RWPE2 (cell line): ENCODE results near the gene PHC2.
A peak's percentile ranks its signal among the peaks of the same experiment; 100 is the strongest.
"Not testable (repeated sequence)": the region's sequence is repeated elsewhere in the genome, so short reads cannot be mapped to it uniquely, and the experiment has no call there.

Experiments
- ATAC-seq: fragments of 200-7000 bp; cut with Tn5 transposase; 3 replicates; pipeline ENCODE4 v1.9.1; 2021; ENCODE audit warnings: low read depth
- DNase-seq: peaks from one replicate; pipeline ENCODE4 v3.0.0-alpha.2; 2020; ENCODE audit warnings: low spot score
- H3K27ac ChIP-seq: fragments of 450-650 bp; 2 replicates; pipeline ENCODE4 v1.5.1; 2017; ENCODE audit warnings: mild to moderate bottlenecking; ENCODE audit not compliant: poor library complexity, severe bottlenecking
- H3K27me3 ChIP-seq: fragments of 250-450 bp; sonication (Bioruptor Pico); 2 replicates; pipeline ENCODE4 v1.5.1; 2021; ENCODE audit warnings: mild to moderate bottlenecking, moderate library complexity; ENCODE audit not compliant: insufficient read depth, poor library complexity, severe bottlenecking
- H3K36me3 ChIP-seq: fragments of 250-450 bp; sonication (Bioruptor Pico); 2 replicates; pipeline ENCODE4 v1.5.1; 2020; ENCODE audit warnings: low read depth, mild to moderate bottlenecking, moderate library complexity
- H3K4me1 ChIP-seq: fragments of 250-450 bp; sonication (Bioruptor Pico); 2 replicates; pipeline ENCODE4 v1.5.1; 2021; ENCODE audit warnings: mild to moderate bottlenecking, moderate library complexity; ENCODE audit not compliant: insufficient read depth, poor library complexity, severe bottlenecking
- H3K4me3 ChIP-seq: fragments of 250-450 bp; sonication (Bioruptor Pico); 2 replicates; pipeline ENCODE4 v1.5.1; 2021; ENCODE audit warnings: mild to moderate bottlenecking, moderate library complexity; ENCODE audit not compliant: severe bottlenecking
- H3K9me3 ChIP-seq: fragments of 250-450 bp; sonication (Bioruptor Pico); 2 replicates; pipeline ENCODE4 v1.5.1; 2021; ENCODE audit warnings: mild to moderate bottlenecking, moderate library complexity; ENCODE audit not compliant: severe bottlenecking
- TF ChIP-seq, protein P1 (sequence below): fragments of 450-650 bp; IDR thresholded peaks from one replicate; pipeline ENCODE4 v1.5.1; 2017; ENCODE audit warnings: mild to moderate bottlenecking, moderate library complexity; ENCODE audit not compliant: poor library complexity, severe bottlenecking

Gene PHC2

DNA sequence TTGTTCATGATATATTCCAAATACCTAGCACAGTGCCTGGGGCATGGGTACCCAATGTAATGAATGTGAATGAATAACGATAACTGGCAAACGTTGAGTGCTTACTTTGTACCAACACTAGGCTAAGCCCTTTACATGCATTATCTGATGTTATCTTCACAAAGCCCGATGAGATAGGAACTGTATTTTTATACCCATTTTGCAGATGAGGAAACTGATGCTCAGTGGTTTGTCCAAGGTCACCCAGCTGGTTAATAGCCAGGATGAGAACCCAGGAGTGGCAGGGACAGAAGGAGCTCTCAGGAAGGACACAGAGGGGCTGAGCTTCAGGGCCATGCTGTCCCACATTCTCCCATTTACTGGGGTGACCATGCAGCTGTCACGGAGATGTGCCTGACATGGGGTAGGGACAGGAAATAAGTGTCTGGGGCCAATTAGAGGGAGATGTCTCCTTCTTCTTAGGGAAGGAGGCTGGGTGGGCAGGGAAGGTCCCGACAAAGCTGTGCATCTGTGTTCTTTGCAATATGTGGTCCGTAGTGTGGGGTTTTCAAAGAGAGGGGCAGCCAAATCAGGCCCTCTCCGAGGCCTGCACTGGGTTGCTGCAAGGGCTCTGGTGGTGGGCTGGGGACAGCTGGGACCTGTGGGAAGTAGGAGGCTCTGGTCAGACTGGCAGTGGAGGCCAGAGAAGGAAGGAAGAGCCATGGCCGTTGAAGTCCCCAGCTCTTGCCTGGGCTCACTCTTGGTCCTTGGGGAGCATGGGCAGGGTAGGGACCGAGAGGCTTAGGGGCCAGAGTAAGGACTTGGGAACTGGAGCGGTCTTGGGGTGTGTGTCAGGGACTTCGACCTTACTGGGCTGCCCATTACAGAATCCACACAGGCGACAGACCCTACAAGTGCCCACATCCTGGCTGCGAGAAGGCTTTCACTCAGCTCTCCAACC is 136.6 kb downstream of the PHC2 start:
- no peaks in the 10 kb centered on the region for H3K4me1 ChIP-seq
- H3K27ac ChIP-seq: no peak overlapping the region
- ATAC-seq: no peak
- no peaks in the 10 kb centered on the region for H3K9me3 ChIP-seq
- no peaks in the 10 kb centered on the region for H3K27me3 ChIP-seq
- TF ChIP-seq, protein P1, sequence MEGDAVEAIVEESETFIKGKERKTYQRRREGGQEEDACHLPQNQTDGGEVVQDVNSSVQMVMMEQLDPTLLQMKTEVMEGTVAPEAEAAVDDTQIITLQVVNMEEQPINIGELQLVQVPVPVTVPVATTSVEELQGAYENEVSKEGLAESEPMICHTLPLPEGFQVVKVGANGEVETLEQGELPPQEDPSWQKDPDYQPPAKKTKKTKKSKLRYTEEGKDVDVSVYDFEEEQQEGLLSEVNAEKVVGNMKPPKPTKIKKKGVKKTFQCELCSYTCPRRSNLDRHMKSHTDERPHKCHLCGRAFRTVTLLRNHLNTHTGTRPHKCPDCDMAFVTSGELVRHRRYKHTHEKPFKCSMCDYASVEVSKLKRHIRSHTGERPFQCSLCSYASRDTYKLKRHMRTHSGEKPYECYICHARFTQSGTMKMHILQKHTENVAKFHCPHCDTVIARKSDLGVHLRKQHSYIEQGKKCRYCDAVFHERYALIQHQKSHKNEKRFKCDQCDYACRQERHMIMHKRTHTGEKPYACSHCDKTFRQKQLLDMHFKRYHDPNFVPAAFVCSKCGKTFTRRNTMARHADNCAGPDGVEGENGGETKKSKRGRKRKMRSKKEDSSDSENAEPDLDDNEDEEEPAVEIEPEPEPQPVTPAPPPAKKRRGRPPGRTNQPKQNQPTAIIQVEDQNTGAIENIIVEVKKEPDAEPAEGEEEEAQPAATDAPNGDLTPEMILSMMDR: no peak
- peak; percentile 36 for DNase-seq
- peaks cover 18% of the 10 kb centered on the region for H3K36me3 ChIP-seq
- no peak overlapping the region for H3K4me3 ChIP-seq

DNA sequence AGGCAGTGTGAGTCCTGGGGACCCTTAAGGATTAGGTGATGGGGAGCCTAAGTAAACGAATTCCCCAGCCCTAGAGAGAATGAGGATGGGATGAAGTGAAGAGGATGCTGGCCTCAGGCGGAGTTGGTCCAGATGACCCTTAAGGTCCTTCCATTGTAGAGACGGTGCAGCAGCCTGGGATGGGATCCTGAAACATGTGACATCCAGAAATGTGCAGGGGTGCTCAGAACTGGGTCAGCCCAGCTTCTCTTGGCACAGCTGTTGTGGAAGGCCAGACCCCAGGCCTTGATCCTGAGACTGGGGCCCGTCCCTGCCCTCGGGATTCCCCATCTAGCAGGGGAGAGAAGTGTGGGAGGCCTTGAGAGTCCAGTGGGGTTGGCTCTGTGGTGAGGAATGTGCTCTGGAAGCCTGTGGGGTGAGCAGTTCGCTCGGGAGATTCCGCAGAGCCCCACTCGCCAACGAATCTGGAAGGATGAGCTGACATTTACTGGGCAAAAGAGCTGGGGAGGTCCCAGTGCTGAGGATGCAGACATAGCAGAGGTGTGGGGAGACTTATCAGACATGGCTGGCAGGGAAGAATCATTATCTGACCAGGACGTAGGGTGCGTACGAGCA is 138.1 kb downstream of the PHC2 start:
- peak; percentile 36 for DNase-seq
- no peaks in the 10 kb centered on the region for H3K27me3 ChIP-seq
- no peaks in the 10 kb centered on the region for H3K9me3 ChIP-seq
- H3K36me3 ChIP-seq: peaks cover 13% of the 10 kb centered on the region
- H3K27ac ChIP-seq: no peak overlapping the region
- TF ChIP-seq, protein P1: no peak
- ATAC-seq: no peak
- no peaks in the 10 kb centered on the region for H3K4me1 ChIP-seq
- no peak overlapping the region for H3K4me3 ChIP-seq

DNA sequence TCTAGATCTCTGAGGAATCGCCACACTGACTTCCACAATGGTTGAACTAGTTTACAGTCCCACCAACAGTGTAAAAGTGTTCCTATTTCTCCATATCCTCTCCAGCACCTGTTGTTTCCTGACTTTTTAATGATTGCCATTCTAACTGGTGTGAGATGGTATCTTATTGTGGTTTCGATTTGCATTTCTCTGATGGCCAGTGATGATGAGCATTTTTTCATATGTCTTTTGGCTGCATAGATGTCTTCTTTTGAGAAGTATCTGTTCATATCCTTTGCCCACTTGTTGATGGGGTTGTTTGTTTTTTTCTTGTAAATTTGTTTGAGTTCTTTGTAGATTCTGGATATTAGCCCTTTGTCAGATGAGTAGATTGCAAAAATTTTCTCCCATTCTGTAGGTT is 140.3 kb downstream of the PHC2 start:
- H3K9me3 ChIP-seq, H3K4me3 ChIP-seq, H3K4me1 ChIP-seq, ATAC-seq, H3K27ac ChIP-seq, DNase-seq, H3K27me3 ChIP-seq, H3K36me3 ChIP-seq: not testable (repeated sequence)

DNA sequence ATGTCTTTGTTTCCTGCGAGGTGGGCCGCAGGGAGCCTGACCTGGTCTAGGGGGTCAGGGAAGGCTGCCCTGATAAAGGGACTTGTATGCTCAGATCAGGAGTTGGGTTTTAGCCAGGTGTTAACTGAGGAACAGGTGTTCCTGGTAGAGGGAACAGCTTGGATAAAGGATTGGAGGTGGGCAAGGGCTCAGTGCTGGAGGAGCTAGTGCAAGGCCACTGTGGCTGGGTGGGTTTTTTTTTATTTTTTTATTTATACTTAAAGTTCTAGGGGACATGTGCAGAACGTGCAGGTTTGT is 141.1 kb downstream of the PHC2 start:
- ATAC-seq: no peak
- DNase-seq: no peak
- H3K36me3 ChIP-seq: 0 out of 2 replicates have a peak, but pooled peaks cover 8% of the 10 kb centered on the region

DNA sequence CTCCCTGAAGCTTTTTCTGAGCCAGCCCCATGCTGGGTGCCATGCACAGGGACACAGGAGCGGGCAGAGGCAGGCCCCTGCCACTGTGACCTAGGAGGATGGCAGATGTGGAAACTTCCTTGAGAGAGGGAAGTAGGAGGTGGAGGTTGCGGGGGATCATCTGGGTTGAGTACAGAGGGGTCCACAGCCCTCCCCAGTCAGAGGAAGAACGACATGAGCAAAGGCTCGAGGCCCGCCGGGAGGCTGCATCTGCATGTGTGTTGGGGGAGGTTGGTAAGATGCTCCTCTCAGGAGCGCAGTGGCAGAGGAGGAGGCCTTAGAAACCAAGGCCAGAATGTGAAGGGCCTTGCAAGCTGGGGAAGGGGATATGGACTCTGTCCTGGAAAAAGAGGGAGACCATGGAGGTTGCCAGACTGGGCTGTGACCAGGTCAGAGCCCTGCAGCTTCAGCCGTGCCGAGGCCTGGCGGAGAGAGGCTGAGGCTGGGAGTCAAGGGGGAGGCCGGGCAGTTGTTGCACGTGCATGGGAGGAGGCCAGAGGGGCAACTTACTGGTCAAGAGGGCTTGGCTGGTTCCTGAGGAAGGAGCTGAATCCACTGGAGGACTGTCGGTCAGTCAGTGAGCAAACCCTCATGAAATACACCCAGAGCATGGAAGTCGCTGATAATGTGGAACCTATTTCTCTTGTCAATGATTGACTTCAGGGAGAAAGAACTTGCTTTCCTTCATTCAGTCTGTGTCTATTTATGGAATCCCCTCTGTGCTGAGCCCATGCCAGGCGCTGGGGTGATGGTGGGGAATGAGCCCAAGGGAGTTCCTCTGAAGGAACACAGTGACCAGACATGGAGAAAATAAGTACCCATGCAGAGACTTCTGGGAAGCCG is 141.7 kb downstream of the PHC2 start:
- no peak overlapping the region for H3K4me3 ChIP-seq

More for the DNA sequence above, 141.1 kb downstream of the PHC2 start:
- H3K4me1 ChIP-seq: no peaks in the 10 kb centered on the region
- no peak overlapping the region for H3K4me3 ChIP-seq
- TF ChIP-seq, protein P1: no peak
- no peaks in the 10 kb centered on the region for H3K9me3 ChIP-seq
- H3K27ac ChIP-seq: no peak overlapping the region
- H3K27me3 ChIP-seq: no peaks in the 10 kb centered on the region

More for the DNA sequence above, 141.7 kb downstream of the PHC2 start:
- no peaks in the 10 kb centered on the region for H3K27me3 ChIP-seq
- 0 out of 2 replicates have a peak, but pooled peaks cover 8% of the 10 kb centered on the region for H3K36me3 ChIP-seq
- peak; percentile 49 for DNase-seq
- no peaks in the 10 kb centered on the region for H3K9me3 ChIP-seq
- H3K27ac ChIP-seq: no peak overlapping the region
- TF ChIP-seq, protein P1: no peak
- no peaks in the 10 kb centered on the region for H3K4me1 ChIP-seq
- ATAC-seq: no peak
